Suppressor macrophage treated with lipopolysaccharide for 4 hours (primary cell): ENCODE measurements around the gene QRICH2.
"Not testable (repeated sequence)": the region's sequence is repeated elsewhere in the genome, so short reads cannot be mapped to it uniquely, and the experiment has no call there.

Experiments
- DNase-seq: peaks from one replicate; pipeline ENCODE4 v3.0.0-alpha.2; 2020

Gene QRICH2

DNA sequence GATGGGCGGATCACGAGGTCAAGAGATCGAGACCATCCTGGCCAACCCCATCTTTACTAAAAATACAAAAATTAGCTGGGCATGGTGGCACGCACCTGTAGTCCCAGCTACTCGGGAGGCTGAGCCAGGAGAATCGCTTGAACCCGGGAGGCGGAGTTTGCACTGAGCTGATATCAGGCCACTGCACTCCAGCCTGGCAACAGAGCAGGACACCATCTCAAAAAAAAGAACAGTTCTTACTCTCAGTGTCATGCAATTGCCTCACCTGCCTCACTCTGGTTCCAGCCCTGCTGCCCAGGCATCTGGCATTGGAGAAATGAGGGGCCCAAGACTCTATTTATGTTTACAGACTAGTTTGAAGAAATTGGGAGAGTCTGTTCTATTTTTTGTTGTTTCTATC is 63.4 kb downstream of the QRICH2 start:
- not testable (repeated sequence) for DNase-seq

DNA sequence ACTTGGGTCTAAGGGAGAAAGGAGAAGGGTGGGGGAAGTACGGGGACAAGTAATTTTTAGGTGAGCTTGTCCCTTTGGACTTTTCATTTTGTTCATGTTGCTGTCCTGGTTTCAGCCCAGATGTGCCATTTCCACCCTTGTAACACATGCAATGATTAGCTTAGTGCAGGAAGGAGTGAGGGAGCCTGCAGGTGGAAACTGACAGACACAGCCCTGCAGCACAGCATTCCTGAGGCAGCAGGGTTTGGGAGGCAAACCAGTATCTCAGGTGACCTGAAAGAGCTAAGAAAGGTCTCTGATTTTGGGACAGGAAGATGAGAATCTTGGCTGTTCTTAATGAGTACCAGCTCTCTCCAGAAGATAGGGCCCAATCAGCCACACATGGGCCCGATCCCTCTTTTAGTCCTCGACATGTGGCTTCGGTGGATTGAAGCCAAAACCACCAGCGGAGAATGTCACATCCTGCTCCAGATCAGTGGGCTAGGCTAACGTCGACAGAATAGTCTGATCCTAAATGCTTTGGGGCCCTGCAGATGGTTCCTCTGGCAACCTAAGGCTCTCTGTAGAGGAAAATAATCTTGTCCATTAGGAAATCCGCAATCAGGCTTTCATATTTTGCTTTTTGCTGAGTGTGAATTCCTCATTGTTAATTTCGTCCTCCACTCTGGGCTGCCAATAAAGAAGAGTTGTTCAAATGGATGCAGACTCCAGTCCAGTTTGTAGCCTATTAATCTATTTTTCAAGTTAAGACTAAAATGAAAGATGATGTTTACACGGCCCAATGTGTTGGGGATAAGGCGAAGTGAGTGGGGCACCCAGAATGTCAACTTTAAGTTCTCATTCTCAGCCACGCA is 64.0 kb downstream of the QRICH2 start:
- no peak for DNase-seq

DNA sequence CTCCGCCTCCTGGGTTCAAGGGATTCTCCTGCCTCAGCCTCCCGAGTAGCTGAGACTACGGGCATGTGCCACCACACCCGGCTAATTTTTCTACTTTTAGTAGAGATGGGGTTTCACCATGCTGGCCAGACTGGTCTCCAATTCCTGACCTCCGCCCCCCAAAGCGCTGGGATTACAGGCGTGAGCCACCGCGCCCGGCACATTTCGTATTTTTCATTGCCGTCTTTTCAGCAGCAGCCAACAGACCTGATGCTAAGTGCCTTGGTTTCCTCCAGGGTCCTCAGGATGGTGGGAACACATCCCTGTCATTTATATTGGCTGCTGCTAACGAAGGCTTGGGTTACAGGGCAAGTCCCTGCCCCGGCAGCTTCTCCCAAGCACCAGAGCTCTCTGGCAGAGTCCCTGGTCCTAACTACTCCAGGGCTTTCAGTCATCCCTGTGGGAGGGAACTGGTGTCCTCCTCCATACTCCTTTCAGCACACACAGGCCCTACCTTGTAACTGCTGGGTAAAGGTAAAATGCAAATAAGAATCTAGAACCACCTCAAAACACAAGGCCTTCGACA is 66.3 kb downstream of the QRICH2 start:
- DNase-seq, result no peak

DNA sequence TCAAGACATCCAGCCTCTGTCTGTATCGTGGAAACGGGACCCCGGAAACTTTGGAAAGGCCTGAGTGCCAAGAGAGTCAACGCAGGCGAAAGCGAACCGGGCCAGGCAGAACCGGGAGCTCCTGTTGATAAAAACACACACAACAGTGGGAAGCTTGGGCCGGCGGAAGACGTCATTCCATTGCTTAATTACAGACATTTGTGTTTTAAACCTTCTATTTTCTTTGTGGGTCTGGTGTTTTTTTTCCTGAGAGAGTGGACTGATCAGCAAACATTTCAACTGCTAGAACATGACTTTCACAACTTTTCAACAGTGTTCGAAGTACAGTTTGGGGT is 66.9 kb downstream of the QRICH2 start:
- DNase-seq, result peak; percentile 11

DNA sequence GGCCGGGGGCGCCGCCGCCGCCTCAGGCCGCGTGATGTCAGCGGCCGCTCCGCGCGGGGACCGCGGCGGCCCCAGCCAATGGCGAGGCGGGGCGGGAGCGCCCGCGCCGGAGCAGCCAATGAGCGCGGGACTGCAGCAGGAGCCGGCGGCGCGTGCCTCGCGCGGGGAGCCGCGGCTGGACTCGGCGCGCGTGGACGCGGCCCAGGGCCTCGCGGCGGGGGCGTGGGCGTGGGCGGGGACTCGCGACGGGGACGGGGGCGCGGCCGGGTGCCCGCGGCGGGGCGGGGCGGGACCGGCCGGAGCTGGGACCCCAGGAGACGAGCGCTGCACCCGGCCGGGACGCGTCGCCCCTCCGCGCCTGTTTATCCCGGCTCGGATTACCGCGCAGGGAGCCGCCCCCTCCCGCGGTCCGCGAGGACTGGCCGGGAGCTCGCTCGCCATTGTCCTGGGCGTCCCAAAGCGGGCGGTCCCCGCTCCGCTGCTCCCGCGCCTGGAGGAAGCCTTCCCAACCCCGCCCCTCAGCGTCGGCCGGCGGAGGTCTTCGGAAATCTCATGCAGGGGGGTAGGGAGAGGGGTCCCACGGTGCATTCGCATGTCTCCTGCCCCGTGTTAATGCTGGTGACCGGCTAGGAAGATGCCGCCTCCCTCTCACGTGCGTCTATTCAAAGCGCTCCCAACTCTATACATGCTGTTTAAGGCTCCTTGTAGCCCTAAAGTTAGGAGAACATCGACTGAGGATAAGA is 67.4 kb downstream of the QRICH2 start, which contains the start of gene RNF157:
Gene RNF157, minus strand, starts transcription at position 33 of the 743 bp plus-strand sequence. CDS start 253 bp downstream, outside the sequence.
- DNase-seq, result peak; percentile 66

DNA sequence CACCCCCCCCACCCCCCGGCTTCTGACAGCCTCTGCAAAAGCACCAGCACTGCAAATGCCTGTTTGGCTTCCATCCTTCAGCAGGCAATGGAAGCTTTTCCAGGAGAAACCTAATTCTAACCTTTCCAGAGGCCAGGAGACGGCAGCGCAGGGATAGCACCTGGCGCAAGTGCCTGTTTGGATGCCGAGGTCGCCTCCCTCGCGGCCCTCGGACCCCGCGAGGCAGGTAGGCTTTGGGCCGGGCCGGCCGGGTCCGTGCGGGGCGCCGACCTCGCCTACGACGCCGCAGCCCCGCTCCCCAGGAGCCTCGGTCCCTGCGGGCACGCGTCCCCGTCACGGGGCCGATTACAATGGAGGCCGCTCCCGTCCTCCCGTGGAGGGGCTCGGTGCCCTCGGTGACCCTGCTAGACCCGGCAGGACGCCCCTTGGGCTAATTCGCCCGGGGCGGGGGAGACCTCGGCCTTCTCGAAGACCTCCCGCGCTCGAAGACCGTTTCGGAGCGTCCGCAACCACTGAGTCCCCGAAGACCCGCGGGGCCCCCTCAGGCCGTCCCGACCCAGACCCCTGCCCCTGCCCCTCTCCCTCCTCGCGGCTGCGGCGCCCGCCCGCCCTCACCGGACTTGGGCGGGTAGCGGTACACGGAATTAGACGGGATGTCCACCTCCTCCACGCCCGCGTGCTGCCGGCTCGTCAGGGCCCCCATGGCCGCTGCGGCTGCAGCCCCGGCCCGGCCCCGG is 68.4 kb downstream of the QRICH2 start:
- DNase-seq, result no peak

DNA sequence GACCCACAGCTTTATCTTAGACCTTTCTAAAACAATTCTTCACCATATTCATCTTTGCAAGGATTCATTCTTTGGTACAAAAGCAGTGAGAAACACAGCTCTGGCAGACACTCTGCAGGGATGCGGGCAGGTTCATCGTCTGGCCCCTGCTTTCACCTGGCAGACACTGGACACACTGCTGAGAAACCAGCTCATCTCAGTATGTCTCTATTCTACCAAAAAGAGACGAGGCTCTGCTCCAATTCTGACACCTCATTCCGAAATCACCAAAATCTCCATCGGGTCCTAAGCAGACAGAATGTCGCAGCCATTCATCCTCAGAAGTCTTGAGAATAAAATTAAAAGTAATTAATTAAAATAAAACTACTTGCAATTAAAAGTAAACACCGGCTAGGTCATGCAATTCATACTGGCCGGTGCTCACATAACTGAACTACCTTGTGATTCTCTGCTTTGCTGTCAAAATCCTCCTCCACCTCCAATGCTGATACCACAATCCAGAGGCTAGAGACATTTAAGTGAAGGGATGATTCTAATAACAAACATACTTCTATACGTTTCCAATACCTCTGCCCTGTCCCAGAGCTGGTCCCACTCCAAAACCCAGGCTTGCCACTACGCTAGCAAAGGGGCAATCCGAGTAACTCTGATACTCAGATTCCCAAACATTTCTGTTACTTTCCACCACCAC is 69.1 kb downstream of the QRICH2 start:
- no peak for DNase-seq

DNA sequence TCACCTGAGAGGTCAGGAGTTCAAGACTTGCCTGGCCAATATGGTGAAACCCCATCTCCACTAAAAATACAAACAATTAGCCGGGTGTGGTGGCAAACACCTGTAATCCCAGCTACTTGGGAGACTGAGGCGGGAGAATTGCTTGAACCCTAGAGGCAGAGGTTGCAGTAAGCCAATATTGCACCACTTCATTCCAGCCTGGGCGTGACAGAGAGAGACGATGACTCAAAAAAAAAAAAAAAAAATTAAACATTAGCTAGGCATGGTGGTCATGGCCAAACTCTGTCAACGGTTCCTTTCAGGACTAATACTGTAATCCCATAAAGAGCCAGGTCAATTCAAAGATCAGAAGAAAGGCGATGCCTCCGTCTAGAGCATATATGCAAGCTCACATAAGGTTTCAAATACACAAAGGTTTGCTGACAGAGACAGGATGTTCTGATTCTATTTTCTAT is 70.2 kb downstream of the QRICH2 start:
- DNase-seq, result no peak

DNA sequence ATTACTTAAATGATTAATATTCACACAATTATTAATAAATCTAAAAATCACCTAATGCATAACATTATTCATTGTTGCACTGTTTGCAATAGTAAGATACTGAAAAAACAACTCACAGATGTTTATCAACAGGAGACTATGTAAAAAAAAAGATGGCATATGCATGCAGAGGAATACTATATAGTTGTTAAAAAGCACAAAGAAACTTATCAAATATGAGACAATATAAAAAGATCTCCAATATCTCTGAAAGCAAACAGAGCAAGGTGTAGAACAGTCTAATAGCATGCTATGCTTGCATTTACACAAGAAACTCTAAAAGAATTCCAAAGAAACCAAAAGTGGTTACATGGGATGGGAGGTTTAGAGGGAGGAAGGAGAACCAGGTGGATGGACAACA is 71.5 kb downstream of the QRICH2 start:
- no peak for DNase-seq

DNA sequence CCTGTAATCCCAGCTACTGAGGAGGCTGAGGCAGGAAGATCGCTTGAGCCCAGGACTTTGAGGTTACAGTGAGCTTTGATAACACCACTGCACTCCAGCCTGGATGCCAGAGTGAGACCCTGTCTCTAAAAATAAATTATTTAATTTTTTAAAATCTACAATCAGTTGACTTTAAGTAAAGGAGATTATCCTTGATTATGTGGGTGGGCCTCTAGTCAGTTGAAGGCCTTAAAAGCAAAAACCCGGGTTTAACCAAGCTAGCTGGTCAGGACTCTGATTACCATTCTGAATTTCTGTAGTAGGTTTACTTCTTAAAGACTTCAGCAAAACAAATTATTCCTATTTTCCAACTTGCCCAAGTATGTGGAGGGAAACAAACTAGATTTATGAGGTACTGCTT is 72.2 kb downstream of the QRICH2 start:
- no peak for DNase-seq

DNA sequence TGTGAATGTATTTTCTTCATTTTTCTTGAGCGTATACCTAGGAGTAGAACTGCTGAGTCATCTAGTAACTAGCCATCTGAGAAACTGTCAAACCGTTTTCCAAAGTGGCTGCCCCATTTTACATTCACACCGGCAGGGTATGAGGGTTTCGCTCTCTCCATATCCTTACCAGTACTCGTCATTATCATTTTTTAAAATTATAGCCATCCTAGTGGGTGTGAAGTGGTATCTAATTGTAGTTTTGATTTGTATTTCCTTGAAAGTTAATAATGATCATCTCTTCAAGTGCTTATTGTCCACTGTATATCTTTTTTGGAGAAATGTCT is 73.8 kb downstream of the QRICH2 start:
- DNase-seq, result no peak

DNA sequence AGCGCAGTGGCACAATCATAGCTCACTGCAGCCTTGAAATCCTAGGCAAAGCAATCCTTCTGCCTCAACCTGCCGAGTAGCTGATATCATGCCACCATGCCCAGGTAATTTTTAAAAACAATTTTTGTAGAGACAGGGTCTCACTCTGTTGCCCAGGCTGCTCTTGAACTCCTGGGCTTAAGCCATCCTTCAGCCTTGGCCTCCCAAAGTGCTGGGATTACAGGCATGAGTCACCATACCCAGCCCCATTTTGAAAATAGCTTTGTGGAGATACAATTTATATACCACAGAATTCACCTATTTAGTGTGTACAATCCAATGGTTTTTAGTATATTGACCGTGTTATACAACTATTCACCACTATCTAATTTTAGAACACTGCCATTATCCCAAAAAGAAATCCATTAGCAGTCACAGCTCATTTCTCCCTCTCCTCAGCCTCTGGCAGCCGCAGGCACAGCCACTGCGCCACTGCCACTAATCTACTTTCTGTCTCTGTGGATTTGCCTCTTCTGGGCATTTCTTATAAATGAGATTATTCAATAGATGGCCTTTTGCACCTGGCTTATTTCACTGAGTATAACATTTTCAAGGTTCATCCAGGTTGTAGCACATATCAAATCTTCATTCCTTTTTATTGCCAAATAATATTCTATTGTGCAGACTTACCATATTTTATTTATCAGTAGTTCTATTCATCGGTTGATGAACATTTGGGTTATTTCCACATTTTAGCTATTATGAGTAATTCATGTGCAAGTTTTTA is 74.3 kb downstream of the QRICH2 start:
- no peak for DNase-seq

DNA sequence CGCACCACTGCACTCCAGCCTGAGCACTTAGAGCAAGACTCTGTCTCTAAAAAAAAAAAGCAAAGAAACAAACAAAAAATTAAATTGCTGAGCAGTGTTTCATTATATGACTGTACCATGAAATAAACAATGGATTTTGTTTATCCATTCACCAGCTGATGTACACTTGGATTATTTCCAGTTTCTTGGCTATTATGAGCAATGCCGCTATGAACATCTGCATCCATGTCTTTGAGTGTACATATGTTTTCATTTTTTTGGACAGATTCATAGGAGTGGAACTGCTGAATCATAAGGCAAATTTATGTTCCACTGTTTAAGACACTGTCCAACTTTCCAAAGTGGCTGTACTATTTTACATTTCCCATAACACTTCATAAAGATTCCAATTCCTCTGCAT is 75.7 kb downstream of the QRICH2 start:
- no peak for DNase-seq

DNA sequence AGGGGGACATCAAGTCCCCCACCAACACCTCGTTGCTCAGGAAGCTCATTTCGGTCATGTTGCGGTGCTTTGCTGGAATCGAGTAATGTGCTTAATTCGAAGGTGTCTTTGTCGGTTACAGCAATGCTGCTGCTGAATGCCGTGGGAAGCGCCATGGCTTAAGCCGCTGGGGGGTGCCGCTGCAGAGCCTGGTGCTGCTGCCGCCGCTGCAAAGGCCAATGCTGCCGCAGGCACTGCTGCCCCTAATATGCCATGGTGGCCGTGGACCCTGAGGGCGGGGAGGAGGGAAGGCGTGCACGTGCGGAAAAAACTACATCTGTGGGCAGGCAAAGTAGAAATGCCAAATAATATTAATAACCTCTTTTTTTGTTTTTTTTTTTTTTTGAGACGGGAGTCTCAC is 81.3 kb downstream of the QRICH2 start:
- DNase-seq, result not testable (repeated sequence)

DNA sequence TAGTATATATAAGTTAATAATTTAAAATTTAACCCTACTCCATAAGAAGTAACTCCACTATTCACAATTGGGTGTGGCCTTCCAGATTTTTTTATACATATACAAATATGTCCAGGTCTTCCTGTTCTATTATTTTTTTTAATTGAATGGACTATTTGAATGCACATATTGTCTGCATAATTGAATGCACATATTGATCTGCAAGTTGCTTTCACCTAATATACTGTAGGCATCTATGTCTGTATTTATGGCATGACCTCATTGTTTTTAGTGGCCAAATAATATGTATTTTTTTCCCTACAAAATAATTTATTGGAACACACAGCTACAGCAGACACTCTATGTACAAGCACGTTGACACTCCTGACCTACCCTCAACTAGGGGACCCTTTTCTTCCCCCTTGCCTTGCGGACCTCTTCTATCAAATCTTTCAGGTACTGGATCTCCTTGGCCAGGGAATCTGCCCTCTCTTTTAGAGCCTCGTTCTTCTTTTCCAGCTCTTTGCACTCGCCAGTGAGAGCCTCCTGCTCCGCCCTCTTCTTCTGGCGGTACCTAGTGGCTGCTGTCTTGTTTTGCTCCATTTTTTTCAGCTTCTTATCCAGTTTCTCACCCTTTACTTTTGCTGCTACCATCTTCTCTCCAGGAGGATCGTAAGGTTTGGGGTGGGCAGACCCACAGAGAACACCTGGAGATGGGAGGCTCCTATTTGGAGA is 82.5 kb downstream of the QRICH2 start:
- not testable (repeated sequence) for DNase-seq
